Astrocyte of the cerebellum (primary cell): ENCODE measurements around the gene SORCS2.

Experiments used
- DNase-seq: peaks from one replicate; pipeline ENCODE4 v3.0.0-alpha.2; 2011; ENCODE audit warnings: low read depth
- H3K4me3 ChIP-seq: 2 replicates; pipeline ENCODE4 v1.5.1; 2011; ENCODE audit warnings: mild to moderate bottlenecking, low read depth, low read length, moderate library complexity
- CTCF ChIP-seq: IDR thresholded peaks from 2 replicates; pipeline ENCODE4 v1.5.1; 2012; ENCODE audit warnings: low read length, low read depth, moderate library complexity, mild to moderate bottlenecking; ENCODE audit errors: missing control alignments
- in situ Hi-C: cut with HindIII; loops from 2 replicates; pipeline ENCODE4 v1.10.0; 2017; ENCODE audit warnings: low sequenced_read_pairs

The SORCS2 gene

GRCh38 chr4:7772711-7773385, 580.5 kb downstream of the SORCS2 start:
- H3K4me3 ChIP-seq = no peak overlapping the region
- TF ChIP-seq CTCF = no peak
- DNase-seq = no peak
- in situ Hi-C loops = no loop called here

- H3K4me3 ChIP-seq = no peak overlapping the region
- in situ Hi-C loops = no loop called here
- TF ChIP-seq CTCF = no peak
- no peak for DNase-seq
Observed at GRCh38 chr4:7773401-7774180, 581.3 kb downstream of the SORCS2 start.

DNA sequence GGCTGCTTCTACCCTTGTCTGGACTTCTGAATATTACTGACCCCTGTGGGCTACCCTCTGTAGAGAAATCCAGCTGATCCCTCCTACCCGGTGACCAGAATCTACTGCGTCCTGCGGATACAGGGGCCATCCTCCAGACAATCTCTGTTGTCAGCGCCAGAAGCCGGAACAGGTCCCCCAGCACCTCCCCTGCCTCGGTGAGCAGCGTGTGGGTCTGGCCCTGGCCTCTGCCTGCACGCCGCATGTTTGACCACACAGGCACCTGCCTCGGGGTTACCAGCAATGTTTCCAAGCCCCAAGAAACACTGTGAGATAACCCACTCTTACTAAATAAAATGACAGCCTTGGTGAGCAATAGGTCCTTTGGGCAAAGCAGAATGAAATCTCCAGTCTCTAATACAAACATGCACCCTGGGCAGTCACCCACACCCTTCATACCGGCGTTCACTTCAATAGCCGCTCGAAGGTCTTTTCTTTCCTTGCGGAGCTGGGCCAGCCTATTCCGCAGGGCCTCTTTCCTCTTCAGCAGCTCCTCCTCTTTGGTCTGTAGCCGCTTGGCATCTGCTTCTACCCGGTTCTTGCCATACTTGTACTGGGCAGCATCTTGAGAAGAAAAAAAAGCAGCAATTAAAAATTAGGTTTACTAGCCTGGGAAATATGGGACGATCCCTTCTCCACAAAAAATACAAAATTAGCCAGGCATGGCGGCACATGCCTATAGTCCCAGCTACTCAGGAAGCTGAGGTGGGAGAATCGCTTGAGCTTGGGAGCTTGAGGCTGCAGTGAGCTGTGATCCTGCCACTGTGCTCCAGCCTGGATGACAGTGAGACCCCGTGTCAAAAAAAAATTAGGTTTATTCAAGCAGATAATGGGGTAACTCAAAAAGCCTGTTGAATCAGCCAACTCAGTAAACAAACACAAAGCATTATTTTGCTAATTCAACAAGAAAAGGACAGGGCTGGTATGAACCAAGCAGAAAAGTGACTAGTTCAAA, 582.3 kb downstream of the SORCS2 start:
- no peak overlapping the region for H3K4me3 ChIP-seq
- in situ Hi-C loops = no loop called here
- no peak for TF ChIP-seq CTCF
- no peak for DNase-seq

GRCh38 chr4:7775396-7775795, 583.1 kb downstream of the SORCS2 start:
- no peak for DNase-seq
- no peak overlapping the region for H3K4me3 ChIP-seq
- in situ Hi-C loops = no loop called here
- no peak for TF ChIP-seq CTCF

DNA sequence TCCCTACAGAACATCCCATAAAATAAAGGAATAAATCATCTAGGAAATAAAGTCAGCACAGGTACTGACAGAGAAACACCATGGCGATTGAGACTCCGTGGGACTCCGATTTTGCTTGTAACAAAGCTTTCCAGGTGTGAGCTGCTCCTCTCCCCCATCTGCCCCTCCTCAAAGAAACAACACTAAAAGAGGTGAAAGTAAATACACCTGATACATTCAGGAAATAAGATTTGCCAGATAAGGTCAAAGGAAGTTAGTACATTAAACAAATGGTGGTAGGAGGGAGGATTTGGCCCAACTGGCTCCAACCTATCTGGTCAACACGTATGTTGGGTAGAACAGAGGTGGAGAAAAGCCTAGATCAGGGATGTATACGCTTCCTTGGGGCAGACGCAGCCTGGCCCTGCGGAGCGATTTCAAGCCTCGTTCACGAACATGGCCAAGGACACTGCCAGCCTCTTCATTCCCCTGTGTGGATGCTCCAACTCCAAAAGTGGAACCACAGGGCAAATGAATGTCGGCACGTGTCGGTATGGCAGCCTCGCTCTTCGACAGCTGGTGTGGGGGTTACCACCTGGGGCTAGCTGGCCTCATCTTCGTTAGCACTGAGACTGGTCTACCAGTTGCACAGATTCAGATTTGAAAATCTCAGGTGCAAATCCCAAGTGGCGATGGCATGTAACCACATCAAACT, 584.8 kb downstream of the SORCS2 start:
- DNase-seq = no peak
- in situ Hi-C loops = no loop called here
- no peak for TF ChIP-seq CTCF
- no peak overlapping the region for H3K4me3 ChIP-seq
